ENCODE measurements around the gene THADA.

- TF ChIP-seq EZH2phosphoT487 (IDR thresholded peaks at IDR 0.05; ENCODE audit: borderline replicate concordance, low read length), result no peak
- no peak for TF ChIP-seq CTCF (IDR thresholded peaks at IDR 0.05; ENCODE audit: low read depth, low read length, poor library complexity, severe bottlenecking)
These were observed 187.3 kb downstream of the THADA start for GRCh38 chr2:43408407-43409160.

Measured in DOHH2 (cell line).